ENCODE data around the gene INMT. TPM values are rescaled to one million over a fixed set of nuclear protein-coding genes. Genes with fewer than 3 reads are reported as not detected.
A peak's percentile ranks its signal among the peaks of the same experiment; 100 is the strongest.

The INMT gene
- total and polyA plus RNA-seq, 7 donors: 3.7 to 39.6 (median 9.6) TPM

DNA sequence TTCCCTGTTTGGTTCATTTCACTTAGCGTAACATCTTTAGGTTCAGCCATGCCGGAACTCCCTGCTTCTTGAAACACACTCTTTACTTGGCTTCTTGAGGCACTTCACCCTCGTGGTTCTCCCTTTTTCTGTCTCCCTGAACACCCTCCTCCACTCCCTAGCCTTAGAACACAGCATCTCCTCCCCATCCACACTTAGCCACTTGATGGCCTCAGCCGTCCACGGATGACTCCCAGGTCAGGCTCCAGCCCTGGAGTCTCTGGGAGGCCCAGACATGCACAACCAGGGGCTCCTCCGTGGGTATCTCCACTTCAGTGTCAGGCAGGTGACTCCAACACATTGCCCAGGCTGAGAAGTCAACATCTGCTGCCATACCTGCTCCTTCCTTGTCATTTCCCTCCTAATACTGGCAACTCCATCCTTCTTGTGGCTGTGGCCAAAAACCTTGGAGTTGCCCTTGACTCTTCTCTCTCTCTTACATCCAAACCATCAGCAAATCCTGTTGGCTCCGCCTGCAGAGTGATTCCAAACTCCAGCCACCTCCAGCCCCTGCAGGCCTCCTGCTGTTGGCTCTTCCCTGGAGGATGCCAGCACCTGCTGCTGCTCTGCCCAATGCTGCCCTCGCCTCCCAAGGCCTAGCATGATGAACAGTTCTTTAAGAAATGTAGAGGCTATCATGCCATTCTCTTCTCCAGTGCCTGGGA is 8.4 kb upstream of the INMT start:
- no peak overlapping the region for H3K27ac ChIP-seq
- H3K27me3 ChIP-seq: no peaks in the 10 kb centered on the region
- TF ChIP-seq POLR2A (IDR thresholded peaks at IDR 0.05): no peak
- H3K4me1 ChIP-seq: peaks cover 0 to 3% (median 0%) of the 10 kb centered on the region in 4 donors
- WGBS, 2 donors: 71 to 77% methylated on average over 8 of the region's 8 CpGs
- no peak overlapping the region for H3K4me3 ChIP-seq
- DNase-seq: no peak
- no peaks in the 10 kb centered on the region for H3K36me3 ChIP-seq
- no peaks in the 10 kb centered on the region for H3K9me3 ChIP-seq
- intact Hi-C loops (cut with DNase I): loop anchor here (10.0 kb wide), 1 partner anchor 149 kb away; the partner anchor contains the start of gene GARS1

DNA sequence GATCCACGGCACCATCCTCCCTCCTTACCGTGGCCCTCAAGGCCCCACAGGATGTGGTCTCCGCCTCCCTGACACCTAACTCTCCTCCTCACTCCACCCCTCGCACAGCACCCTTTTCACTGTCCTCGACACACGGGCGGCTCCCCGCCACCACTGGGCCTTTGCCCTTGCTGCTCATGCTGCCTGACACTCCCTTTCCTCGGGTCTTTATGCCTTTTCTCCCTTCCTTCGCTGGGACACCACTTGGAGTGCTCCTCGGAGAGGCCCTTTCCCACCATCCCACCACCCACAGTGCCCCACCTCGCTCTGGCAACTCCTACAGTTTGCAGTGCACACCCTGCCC is 7.9 kb upstream of the INMT start:
- H3K9me3 ChIP-seq: no peaks in the 10 kb centered on the region
- no peak for DNase-seq
- no peaks in the 10 kb centered on the region for H3K27me3 ChIP-seq
- WGBS, 2 donors: 80 to 85% methylated on average over 12 of the region's 12 CpGs
- no peaks in the 10 kb centered on the region for H3K36me3 ChIP-seq
- H3K4me1 ChIP-seq: peaks cover 0 to 3% (median 0%) of the 10 kb centered on the region in 4 donors
- no peak overlapping the region for H3K27ac ChIP-seq
- intact Hi-C loops (cut with DNase I): loop anchor here (10.0 kb wide), 1 partner anchor 149 kb away; the partner anchor contains the start of gene GARS1
- TF ChIP-seq EP300 (IDR thresholded peaks at IDR 0.05) (no peak), POLR2A (IDR thresholded peaks at IDR 0.05) (no peak), POLR2AphosphoS5 (IDR thresholded peaks at IDR 0.05) (no peak)
- TF ChIP-seq, protein P1, sequence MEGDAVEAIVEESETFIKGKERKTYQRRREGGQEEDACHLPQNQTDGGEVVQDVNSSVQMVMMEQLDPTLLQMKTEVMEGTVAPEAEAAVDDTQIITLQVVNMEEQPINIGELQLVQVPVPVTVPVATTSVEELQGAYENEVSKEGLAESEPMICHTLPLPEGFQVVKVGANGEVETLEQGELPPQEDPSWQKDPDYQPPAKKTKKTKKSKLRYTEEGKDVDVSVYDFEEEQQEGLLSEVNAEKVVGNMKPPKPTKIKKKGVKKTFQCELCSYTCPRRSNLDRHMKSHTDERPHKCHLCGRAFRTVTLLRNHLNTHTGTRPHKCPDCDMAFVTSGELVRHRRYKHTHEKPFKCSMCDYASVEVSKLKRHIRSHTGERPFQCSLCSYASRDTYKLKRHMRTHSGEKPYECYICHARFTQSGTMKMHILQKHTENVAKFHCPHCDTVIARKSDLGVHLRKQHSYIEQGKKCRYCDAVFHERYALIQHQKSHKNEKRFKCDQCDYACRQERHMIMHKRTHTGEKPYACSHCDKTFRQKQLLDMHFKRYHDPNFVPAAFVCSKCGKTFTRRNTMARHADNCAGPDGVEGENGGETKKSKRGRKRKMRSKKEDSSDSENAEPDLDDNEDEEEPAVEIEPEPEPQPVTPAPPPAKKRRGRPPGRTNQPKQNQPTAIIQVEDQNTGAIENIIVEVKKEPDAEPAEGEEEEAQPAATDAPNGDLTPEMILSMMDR (IDR thresholded peaks at IDR 0.05): no peak
- no peak overlapping the region for H3K4me3 ChIP-seq

- DNase-seq: no peak
- Histone ChIP-seq H3K4me3 (no peak overlapping the region), H3K4me1 (peaks cover 0 to 7% (median 3%) of the 10 kb centered on the region in 4 donors), H3K36me3 (no peaks in the 10 kb centered on the region), H3K27me3 (no peaks in the 10 kb centered on the region), H3K9me3 (no peaks in the 10 kb centered on the region), H3K27ac (no peak overlapping the region)
- TF ChIP-seq POLR2AphosphoS5 (IDR thresholded peaks at IDR 0.05): no peak
- TF ChIP-seq, protein P1 (IDR thresholded peaks at IDR 0.05): no peak
- no peak for TF ChIP-seq POLR2A (IDR thresholded peaks at IDR 0.05)
- no peak for TF ChIP-seq EP300 (IDR thresholded peaks at IDR 0.05)
- 84 to 91% methylated on average over 6 of the region's 6 CpGs for WGBS, 2 donors
- intact Hi-C loops (cut with DNase I): loop anchor here (10.0 kb wide), 1 partner anchor 151 kb away; the partner anchor contains the start of gene GARS1
Observed at GRCh38 chr7:30745261-30745941, 6.5 kb upstream of the INMT start.

DNA sequence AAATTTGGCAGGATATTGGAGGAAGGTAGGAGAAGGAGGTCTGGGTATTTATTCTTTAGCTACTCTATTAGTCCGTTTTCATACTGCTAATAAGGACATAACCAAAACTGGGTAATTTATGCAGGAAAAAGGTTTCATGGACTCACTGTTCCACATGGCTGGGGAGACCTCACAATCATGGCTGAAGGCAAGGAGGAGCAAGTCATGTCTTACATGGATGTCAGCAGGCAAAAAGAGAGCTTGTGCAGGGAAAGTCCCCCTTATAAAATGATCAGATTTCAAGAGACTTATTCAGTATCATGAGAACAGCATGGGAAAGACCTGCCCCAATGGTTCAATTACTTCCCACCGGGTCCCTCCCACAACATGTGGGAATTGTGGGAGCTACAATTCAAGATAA is 1.9 kb upstream of the INMT start:
- peak overlapping the region; percentile 70 to 83 (median 79) for H3K27ac ChIP-seq
- no peaks in the 10 kb centered on the region for H3K36me3 ChIP-seq
- intact Hi-C loops (cut with DNase I): no loop called here
- no peak overlapping the region for H3K4me3 ChIP-seq
- peaks cover 0 to 41% (median 35%) of the 10 kb centered on the region in 4 donors for H3K4me1 ChIP-seq
- no peak for DNase-seq
- H3K27me3 ChIP-seq: no peaks in the 10 kb centered on the region
- 95 to 96% methylated on average over 2 of the region's 2 CpGs for WGBS, 2 donors
- H3K9me3 ChIP-seq: no peaks in the 10 kb centered on the region
- TF ChIP-seq POLR2AphosphoS5 (IDR thresholded peaks at IDR 0.05) (no peak), POLR2A (IDR thresholded peaks at IDR 0.05) (no peak)

GRCh38 chr7:30750683-30751650 is 968 bp upstream of the INMT start:
- TF ChIP-seq EP300 (IDR thresholded peaks at IDR 0.05) (no peak), POLR2AphosphoS5 (IDR thresholded peaks at IDR 0.05) (peak; percentile 26 to 61 (median 52))
- TF ChIP-seq, protein P1 (IDR thresholded peaks at IDR 0.05): no peak
- no peaks in the 10 kb centered on the region for H3K27me3 ChIP-seq
- peak; percentile 92 for DNase-seq
- WGBS, 2 donors: 40 to 60% methylated on average over 16 of the region's 16 CpGs
- intact Hi-C loops (cut with DNase I): no loop called here
- peak overlapping the region; percentile 70 to 83 (median 79) for H3K27ac ChIP-seq
- peaks cover 0 to 50% (median 42%) of the 10 kb centered on the region in 4 donors for H3K4me1 ChIP-seq
- H3K36me3 ChIP-seq: no peaks in the 10 kb centered on the region
- peak overlapping the region in 1 of 4 donors; percentile 44 for H3K4me3 ChIP-seq
- H3K9me3 ChIP-seq: no peaks in the 10 kb centered on the region
